Hippocampal formation (tissue), 2 donors: ENCODE measurements around the gene NT5C1B.
"Not testable (repeated sequence)": the region's sequence is repeated elsewhere in the genome, so short reads cannot be mapped to it uniquely, and the experiment has no call there.

Source experiments
- DNase-seq, 2 donors: peaks; one replicate each; lab custom pipeline; 2025; lab: John Stamatoyannopoulos, UW

NT5C1B gene

DNA sequence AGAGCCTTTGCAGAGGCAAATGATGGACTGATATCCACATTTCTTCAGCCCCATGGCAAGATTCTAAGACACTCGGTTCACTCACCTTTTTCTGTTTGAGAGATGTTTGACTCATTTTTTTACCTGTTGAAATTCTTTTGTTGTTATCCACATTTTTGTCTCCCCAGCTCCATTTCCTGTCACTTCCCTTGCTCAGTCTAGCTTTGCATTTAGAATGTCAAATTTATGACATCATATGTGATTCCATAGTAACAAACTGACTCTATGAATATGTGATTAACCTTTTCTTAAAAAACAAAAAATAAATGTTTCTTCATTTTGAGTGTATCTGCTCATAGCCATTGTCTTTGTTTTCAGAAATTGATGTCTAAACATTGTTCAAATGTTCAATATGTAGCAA lies at the start of gene NT5C1B:
NT5C1B (minus strand) TSS at position 216 of the 400 bp plus-strand sequence; CDS start at position 115, 101 bp downstream.
- DNase-seq, result no peak

DNA sequence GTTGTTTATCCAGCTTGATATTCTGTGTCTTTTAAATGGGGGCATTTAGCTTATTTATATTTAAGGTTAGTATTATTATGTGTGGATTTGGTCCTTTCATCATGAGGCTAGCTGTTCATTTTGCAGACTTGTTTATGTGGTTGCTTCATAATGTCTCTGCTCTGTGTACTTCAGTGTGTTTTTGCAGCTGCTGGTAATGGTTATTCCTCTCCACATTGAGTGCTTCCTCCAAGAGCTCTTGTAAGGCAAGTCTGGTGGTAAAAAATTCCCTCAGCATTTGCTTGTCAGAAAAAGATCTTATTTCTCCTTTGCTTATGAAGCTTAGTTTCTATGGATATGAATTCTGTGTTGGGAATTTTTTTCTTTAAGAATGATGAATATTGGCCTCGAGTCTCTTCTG lies 47.8 kb upstream of the NT5C1B start:
- DNase-seq, result no peak

- not testable (repeated sequence) for DNase-seq
Measured at GRCh38 chr2:18632699-18633098, 43.3 kb upstream of the NT5C1B start.

DNA sequence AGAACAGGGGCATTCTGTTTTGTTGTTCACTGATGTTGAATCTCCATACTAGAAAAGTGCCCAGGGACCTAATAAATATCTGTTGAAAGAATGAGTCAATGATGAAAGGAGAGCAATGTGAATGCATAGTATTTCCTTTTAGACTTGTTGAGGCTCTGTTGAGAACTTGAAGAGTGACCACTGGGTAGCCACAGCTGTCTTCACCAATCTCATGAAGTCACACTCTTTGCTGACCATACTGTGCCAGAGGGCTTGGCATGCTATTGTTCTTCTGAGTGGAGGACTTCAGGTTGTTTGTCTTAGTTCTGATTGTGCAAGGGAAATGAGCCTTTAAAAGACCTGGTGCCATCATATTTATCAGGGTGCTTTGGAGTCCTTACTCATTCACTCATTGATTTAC lies 41.6 kb upstream of the NT5C1B start:
- no peak for DNase-seq

DNA sequence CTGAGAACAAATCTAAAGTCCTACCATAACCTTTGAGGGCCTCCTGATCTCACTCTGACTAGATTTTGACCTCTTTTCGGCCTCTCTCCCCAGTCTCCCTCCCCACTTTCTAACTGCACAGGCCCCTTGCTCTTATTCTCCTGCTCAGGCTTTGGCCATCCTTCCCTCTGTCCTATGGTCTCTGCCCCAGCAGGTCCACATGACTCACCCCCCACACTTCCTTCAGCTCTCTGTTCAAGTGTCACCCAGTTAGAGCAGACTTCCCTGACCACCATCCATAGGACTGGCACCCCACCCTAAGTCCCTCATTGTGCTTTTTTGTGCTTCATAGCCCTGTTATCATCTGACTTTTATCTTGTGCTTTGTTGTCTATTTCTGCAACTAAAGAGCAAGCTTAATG lies 41.2 kb upstream of the NT5C1B start:
- DNase-seq, result no peak

DNA sequence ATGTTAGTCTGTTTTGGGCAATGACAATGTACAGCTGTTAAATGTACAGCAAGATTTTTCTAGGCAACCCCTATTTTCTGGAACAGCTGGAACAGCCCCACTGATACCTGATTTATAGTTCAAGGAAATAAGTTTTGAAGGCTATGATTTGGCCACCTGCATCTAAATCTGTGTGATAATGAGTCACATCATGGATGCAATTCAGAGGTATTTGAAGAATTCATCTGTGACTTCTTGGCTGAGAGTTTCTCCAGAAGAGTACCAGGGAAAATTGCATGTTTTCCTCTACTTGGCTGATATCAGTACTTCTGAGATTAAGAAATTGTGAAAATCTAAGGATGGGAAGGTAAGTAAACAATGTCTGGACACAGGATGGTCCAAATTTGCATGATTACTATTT lies 40.7 kb upstream of the NT5C1B start:
- DNase-seq, result no peak

GRCh38 chr2:18626958-18627650 lies 37.7 kb upstream of the NT5C1B start:
- DNase-seq, result no peak

- no peak for DNase-seq
Measured at GRCh38 chr2:18626256-18626668, 36.9 kb upstream of the NT5C1B start.

DNA sequence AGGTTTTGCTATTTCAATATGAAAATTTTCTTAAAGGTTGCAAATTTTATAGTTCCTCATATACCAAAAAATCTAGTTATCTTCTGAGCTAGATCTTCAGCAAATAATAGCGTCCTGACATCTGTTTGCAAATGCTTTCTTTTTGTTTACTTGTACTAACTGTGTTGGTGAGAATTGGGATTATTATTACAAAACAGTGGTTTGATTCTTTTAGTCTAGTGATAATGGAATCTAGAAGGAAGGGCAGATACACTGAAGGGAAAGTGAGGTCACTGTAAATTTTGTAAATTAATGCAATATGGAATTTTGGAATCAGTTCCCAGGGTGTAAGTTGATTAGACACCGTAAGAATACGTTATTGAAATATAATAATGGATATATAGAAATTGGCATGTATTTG lies 36.2 kb upstream of the NT5C1B start:
- DNase-seq, result no peak

GRCh38 chr2:18623782-18624181 lies 34.4 kb upstream of the NT5C1B start:
- no peak for DNase-seq

- DNase-seq, result no peak
Measured at GRCh38 chr2:18620867-18621632, 31.7 kb upstream of the NT5C1B start.

DNA sequence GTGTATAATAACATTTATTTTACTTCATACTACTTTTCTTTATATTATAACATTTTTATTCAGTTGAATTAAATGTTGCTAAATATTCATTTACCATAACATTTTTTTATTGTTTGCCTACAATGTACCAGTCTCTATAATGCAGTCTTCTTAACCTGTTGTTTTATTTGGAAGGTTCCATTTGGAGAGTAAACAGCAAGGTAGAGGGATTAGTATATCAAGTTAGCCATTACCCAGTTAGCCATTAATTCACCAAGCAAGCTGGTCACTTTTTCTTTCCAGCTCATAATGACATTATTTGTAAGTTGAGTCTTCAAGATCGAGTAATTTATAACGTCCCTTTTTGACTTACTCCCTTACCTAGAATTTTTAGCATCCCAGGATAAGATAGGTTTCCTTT lies 29.7 kb upstream of the NT5C1B start:
- DNase-seq, result no peak

- DNase-seq, result no peak
Measured at GRCh38 chr2:18614041-18614440, 24.7 kb upstream of the NT5C1B start.

DNA sequence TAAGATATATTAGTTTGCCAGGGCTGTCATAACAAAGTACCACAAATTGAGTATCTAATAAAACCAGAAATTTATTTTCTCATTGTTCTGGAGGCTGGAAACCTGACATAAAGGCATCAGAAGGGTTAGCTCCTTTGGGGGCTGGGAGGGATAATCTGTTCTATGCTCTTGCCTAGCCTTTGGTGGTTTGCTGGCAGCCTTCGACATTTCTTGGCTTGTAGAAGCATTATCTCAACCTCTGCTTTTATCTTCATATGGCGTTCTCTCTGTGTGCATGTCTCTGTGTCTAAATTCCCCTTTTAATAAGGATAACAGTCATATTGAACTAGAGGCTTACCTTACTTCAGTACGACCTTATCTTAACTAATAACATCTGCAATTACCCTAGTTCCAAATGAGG lies 22.8 kb upstream of the NT5C1B start:
- no peak for DNase-seq

- DNase-seq, result no peak
Measured at GRCh38 chr2:18611604-18612003, 22.2 kb upstream of the NT5C1B start.

DNA sequence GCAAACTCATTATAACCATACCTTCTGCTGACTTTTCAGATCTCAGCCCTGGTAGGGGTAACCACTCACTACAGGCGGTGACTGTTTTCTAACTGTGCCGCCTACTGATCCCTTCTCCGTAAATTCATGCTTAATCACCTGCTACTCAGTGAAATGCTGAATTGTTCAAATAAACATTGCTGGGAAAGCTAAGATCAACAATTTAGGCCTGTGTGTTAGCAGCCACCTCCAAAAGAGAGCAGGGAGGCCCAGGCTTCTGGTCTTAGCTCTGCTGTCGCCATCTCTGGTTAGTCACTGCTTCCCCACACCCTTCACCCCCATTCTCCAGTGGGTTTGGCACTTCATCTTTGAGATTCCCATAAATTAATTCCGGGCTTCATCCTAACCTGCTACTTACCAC lies 21.8 kb upstream of the NT5C1B start:
- DNase-seq, result no peak

GRCh38 chr2:18610651-18611050 lies 21.3 kb upstream of the NT5C1B start:
- no peak for DNase-seq

DNA sequence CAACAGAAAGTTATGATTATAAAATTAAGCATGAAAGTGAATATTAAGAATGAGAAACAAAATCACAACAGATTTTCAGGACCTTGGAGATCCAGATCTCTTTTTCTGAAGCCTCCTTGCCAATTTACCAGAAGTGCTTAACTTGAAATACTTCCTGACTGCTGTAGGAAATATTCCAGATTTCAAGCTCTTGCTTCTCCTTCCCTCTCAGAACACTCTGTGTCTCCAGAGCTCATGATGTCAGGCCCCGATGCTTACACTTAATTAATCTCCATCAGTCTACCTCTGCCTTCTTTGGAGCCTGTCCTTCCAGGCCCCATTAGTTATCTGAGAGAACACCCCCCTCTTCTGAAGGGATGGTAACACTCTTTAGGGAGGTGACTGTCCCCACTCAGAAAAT lies 20.7 kb upstream of the NT5C1B start:
- no peak for DNase-seq

GRCh38 chr2:18605115-18605514 lies 15.7 kb upstream of the NT5C1B start:
- no peak for DNase-seq

GRCh38 chr2:18604531-18604885 lies 15.1 kb upstream of the NT5C1B start:
- DNase-seq, result no peak

DNA sequence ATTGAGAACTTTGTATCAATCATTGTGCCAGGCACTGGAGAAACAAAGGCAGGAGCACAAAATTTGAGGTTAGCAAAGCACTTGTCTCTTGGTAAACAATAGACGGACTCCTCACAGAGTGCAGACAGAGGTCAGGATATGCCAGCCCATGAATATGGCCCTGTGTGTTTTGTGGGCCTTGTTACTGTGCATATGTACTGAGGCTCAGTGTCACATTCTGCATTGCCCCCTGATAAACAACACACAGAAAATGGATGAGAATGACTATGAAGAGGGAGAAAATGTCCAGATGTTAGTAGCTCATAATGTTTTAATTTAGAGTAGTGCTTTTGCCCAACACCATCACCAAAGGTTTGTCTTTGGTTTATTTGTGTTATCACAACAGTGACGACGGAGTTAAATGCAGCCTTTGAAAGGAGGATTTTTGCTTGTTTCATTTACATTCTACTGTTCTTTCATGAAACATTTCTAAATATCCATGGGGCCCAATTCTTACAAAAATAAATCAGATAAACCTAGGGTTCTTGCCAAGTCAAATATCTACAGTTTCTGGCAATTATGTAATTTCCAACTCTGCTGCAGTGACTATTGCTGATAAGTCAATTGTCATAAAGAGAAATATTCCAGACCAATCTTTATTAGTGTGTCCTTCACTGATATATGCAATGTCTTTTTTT lies 14.6 kb upstream of the NT5C1B start:
- DNase-seq, result no peak

DNA sequence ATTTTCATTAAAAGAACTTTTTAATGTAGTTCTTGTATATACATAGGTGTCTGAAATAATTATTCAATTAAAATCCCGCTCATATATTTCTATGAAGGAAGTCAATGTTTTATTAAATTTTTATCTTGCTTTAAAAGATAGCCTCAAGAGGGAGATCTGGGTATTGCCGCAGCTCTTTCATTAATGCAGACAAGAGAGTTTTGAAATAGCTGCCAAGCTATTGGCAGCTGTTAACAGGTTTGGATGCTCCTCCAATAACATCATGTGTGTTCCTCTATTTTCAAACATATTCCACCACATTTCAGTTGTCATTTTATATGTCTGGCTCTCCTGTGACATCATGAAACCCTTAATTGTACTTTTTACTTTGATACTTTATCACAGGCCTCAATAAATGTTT lies 12.9 kb upstream of the NT5C1B start:
- DNase-seq, result no peak

GRCh38 chr2:18600255-18600613 lies 10.9 kb upstream of the NT5C1B start:
- no peak for DNase-seq
